Kidney (tissue), 14 donors: ENCODE data around the gene RECQL5. TPM values are rescaled to one million over a fixed set of nuclear protein-coding genes. Genes with fewer than 3 reads are reported as not detected.
A peak's percentile ranks its signal among the peaks of the same experiment; 100 is the strongest.

ENCODE experiments used
- DNase-seq, 5 donors: peaks; one replicate each; pipeline ENCODE4 v3.0.0-alpha.2; 2013 to 2020
- FAIRE-seq: peaks from 2 replicates; lab custom pipeline; 2012; peaks lifted over from hg19 to GRCh38; lab: Jason Lieb, UNC
- H3K27ac ChIP-seq, 2 donors: one replicate each; pipeline ENCODE4 v1.7.0; 2013; ENCODE audit warnings: low read depth in 2 of 2, low read length in 2 of 2, inconsistent platforms in 1 of 2
- H3K27me3 ChIP-seq: one replicate; pipeline ENCODE4 v1.7.1; 2013; ENCODE audit warnings: low read length, inconsistent platforms; ENCODE audit not compliant: control insufficient read depth, insufficient read depth
- H3K36me3 ChIP-seq, 3 donors: one replicate each; pipeline versions ENCODE4 v1.7.0 to v1.7.1; 2013; ENCODE audit warnings: low read length in 3 of 3, control low read depth in 1 of 3, inconsistent platforms in 1 of 3; ENCODE audit not compliant: insufficient read depth in 3 of 3, control insufficient read depth in 2 of 3
- H3K4me1 ChIP-seq, 3 donors: one replicate each; pipeline versions ENCODE4 v1.7.0 to v1.7.1; 2013; ENCODE audit warnings: low read length in 3 of 3, inconsistent platforms in 1 of 3, low read depth in 1 of 3; ENCODE audit not compliant: control insufficient read depth in 2 of 3, insufficient read depth in 2 of 3
- H3K4me3 ChIP-seq, 3 donors: one replicate each; pipeline versions ENCODE4 v1.7.0 to v1.8.1; 2013; ENCODE audit warnings: low read length in 3 of 3, control low read depth in 1 of 3, inconsistent platforms in 1 of 3
- H3K9ac ChIP-seq, 3 donors: one replicate each; pipeline versions ENCODE4 v1.7.0 to v1.7.1; 2013; ENCODE audit warnings: low read length in 3 of 3, control low read depth in 1 of 3, inconsistent platforms in 1 of 3
- H3K9me3 ChIP-seq, 3 donors: one replicate each; pipeline versions ENCODE4 v1.7.0 to v1.7.1; 2013; ENCODE audit warnings: low read length in 3 of 3, control low read depth in 1 of 3, inconsistent platforms in 1 of 3; ENCODE audit not compliant: control insufficient read depth in 2 of 3, insufficient read depth in 1 of 3
- intact Hi-C: fragments of 100-400 bp; cut with DNase I; formaldehyde crosslinking; loops from one replicate; pipeline ENCODE4 v1.11.1; 2022
- polyA plus RNA-seq: library from polyadenylated mRNA; stranded (reverse); fragments of 350-450 nt; fragmentation: Illumina TruSeq; extraction: RNeasy Lipid Tissue Mini Kit (QIAGEN cat#74804); gene quantifications from one replicate; pipeline ENCODE4 v1.2.3, GENCODE V29; 2014; ENCODE audit warnings: low read depth, low replicate concordance; ENCODE audit not compliant: insufficient read depth
- total RNA-seq: library from RNA; stranded (reverse); fragmentation: NEBNext Ultra II Directional; extraction: Animal tissue kit (Norgen Biotek cat#: 25700); gene quantifications from one replicate; pipeline ENCODE4 v1.2.1, GENCODE V29; 2021
- TF ChIP-seq, protein P1 (sequence below): IDR thresholded peaks from 3 replicates; pipeline ENCODE4 v1.5.1; 2012; ENCODE audit warnings: mild to moderate bottlenecking, moderate library complexity, borderline replicate concordance; ENCODE audit not compliant: insufficient read depth; ENCODE audit errors: extremely low read depth
- donor health status: control.
- donor health status: control.
- donor health status: control.
- donor health status: control.
- donor health status: control.
- donor health status: DM: yes; HTN: yes; CAD: no.
- donor health status: Normal renal cell carcinoma (clear cell type).

Gene RECQL5
- total and polyA plus RNA-seq, 2 donors from 2014 or later: 40.0 to 51.6 TPM

DNA sequence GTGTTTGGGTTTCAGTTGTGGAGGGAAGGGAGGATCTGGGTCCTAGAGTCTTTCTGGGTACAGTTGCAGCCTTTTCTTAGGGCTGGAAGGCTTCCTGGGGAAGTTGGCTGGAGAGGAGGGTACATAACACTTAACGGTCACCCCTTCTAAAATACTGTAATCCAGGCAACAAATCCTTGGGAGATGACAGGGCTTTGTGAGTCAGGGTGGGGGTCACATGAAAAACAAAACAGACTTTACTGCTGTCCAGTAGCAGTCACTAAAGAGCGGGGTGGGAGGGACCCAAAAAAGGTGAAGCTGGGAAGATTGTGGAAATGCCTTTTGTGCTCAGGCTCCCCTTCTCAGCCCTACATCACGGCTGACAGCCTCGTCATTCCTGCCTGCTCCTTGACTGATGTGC is 6.5 kb upstream of the RECQL5 start:
- DNase-seq: peak in 1 of 5 donors; percentile 0
- FAIRE-seq: no peak
- TF ChIP-seq, protein P1, sequence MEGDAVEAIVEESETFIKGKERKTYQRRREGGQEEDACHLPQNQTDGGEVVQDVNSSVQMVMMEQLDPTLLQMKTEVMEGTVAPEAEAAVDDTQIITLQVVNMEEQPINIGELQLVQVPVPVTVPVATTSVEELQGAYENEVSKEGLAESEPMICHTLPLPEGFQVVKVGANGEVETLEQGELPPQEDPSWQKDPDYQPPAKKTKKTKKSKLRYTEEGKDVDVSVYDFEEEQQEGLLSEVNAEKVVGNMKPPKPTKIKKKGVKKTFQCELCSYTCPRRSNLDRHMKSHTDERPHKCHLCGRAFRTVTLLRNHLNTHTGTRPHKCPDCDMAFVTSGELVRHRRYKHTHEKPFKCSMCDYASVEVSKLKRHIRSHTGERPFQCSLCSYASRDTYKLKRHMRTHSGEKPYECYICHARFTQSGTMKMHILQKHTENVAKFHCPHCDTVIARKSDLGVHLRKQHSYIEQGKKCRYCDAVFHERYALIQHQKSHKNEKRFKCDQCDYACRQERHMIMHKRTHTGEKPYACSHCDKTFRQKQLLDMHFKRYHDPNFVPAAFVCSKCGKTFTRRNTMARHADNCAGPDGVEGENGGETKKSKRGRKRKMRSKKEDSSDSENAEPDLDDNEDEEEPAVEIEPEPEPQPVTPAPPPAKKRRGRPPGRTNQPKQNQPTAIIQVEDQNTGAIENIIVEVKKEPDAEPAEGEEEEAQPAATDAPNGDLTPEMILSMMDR: no peak
- Histone ChIP-seq H3K4me3 (no peak overlapping the region), H3K27me3 (no peaks in the 10 kb centered on the region), H3K27ac (no peak overlapping the region), H3K9me3 (no peaks in the 10 kb centered on the region), H3K4me1 (no peaks in the 10 kb centered on the region), H3K9ac (no peak overlapping the region), H3K36me3 (peaks cover 3 to 47% (median 19%) of the 10 kb centered on the region in 3 donors)
- intact Hi-C loops: no loop called here

DNA sequence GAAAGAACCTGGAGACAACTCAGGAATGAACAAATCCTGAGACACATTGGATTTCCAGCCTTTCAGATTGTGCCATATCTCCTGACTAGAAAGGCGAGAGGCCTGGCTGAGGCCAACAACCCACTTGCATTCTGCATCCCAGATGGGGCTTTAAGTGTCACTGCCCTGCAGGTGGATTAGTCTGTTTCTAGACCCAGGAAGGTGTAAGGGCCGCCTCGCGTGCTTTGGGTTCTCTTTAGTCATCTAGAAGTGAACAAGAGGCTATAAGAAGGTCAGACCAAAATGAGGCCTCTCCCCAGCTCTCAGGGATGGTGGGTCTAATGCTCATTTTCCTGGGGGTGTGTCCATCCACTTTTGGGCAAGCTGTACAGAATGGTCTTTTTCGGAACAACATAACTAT is 5.1 kb upstream of the RECQL5 start:
- peaks cover 3 to 43% (median 17%) of the 10 kb centered on the region in 3 donors for H3K36me3 ChIP-seq
- no peaks in the 10 kb centered on the region for H3K27me3 ChIP-seq
- TF ChIP-seq, protein P1: no peak
- DNase-seq (peak in 1 of 5 donors; percentile 29), FAIRE-seq (no peak)
- H3K9ac ChIP-seq: no peak overlapping the region
- peaks cover 0 to 8% (median 0%) of the 10 kb centered on the region in 3 donors for H3K4me1 ChIP-seq
- no peak overlapping the region for H3K27ac ChIP-seq
- intact Hi-C loops: no loop called here
- no peak overlapping the region for H3K4me3 ChIP-seq
- no peaks in the 10 kb centered on the region for H3K9me3 ChIP-seq

DNA sequence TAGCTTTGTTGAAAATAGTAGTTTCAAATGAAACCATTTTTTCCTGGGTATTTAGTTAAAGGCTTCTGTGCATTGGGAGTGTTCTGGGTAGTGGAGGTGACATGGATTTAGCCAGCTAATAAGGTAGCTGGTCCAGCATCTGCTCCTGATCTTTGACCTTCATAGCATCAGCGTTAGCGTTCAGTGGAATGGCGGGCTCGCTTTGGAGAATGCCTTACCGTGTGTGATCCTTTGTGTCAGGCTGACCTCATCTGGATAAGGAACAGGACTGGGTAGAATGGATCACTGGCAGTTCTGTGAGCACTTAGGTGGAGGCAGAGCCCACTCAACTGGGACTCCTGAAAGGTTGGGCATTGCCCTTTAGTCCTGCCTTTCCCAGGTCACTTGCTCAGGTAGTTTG is 3.9 kb upstream of the RECQL5 start:
- Histone ChIP-seq H3K36me3 (peaks cover 3 to 38% (median 14%) of the 10 kb centered on the region in 3 donors), H3K4me1 (peaks cover 0 to 14% (median 5%) of the 10 kb centered on the region in 3 donors)
- TF ChIP-seq, protein P1: no peak

DNA sequence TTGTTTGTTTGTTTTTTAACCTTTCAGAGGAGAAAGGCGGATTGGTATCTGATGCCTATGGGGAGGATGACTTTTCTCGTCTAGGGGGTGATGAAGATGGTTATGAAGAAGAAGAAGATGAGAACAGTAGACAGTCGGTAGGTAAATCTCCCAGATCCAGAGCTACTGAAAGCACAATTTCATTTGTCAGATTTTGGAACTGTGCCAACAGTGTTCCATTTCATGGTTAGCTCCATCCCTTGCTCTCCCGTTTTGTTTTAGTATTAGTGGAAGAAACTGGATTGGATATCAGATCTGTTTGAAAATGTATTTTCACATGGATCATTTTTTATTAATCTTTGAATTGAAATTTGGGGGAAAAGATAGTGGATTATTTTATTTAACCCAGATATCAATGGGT is 1.5 kb upstream of the RECQL5 start:
- DNase-seq: no peak
- Histone ChIP-seq H3K27me3 (no peaks in the 10 kb centered on the region), H3K27ac (no peak overlapping the region), H3K9me3 (no peaks in the 10 kb centered on the region), H3K9ac (no peak overlapping the region), H3K36me3 (peaks cover 3 to 37% (median 13%) of the 10 kb centered on the region in 3 donors), H3K4me3 (peak overlapping the region in 1 of 3 donors; percentile 96), H3K4me1 (peaks cover 0 to 15% (median 8%) of the 10 kb centered on the region in 3 donors)
- intact Hi-C loops: no loop called here
- TF ChIP-seq, protein P1: no peak
- FAIRE-seq: no peak

More for the DNA sequence above, 3.9 kb upstream of the RECQL5 start:
- Histone ChIP-seq H3K27ac (no peak overlapping the region), H3K9me3 (no peaks in the 10 kb centered on the region), H3K27me3 (no peaks in the 10 kb centered on the region), H3K9ac (no peak overlapping the region), H3K4me3 (no peak overlapping the region)
- DNase-seq (peak in 1 of 5 donors; percentile 13), FAIRE-seq (no peak)
- intact Hi-C loops: no loop called here
